ENCODE data around the gene ISLR. TPM values are rescaled to one million over a fixed set of nuclear protein-coding genes. Genes with fewer than 3 reads are reported as not detected.

ISLR gene
- total RNA-seq, 1 experiment from 2014 or later = 0.11 TPM

GRCh38 chr15:74179101-74179841 is 5.8 kb downstream of the ISLR start:
- Histone ChIP-seq H3K23ac (ENCODE audit: insufficient read length, low read depth, low read length) (no peak overlapping the region), H4K91ac (ENCODE audit: insufficient read length, low read depth, low read length) (no peak overlapping the region), H4K8ac (replicated peaks; ENCODE audit: insufficient read length, low read depth, low read length) (no peak overlapping the region), H4K5ac (ENCODE audit: insufficient read length, low read depth, low read length) (no peak overlapping the region), H3K9me3 (ENCODE audit: control insufficient read depth, low read depth, low read length) (no peaks in the 10 kb centered on the region), H3K14ac (ENCODE audit: insufficient read depth, low read length) (no peak overlapping the region), H3K56ac (ENCODE audit: insufficient read length, low read depth, low read length) (no peak overlapping the region), H2BK20ac (ENCODE audit: low read depth, low read length, poor library complexity, severe bottlenecking) (no peak overlapping the region), H4K20me1 (ENCODE audit: control insufficient read depth, insufficient read depth, insufficient read length) (no peaks in the 10 kb centered on the region), H2BK120ac (ENCODE audit: low read depth, low read length, poor library complexity, severe bottlenecking) (no peak overlapping the region), H2BK12ac (ENCODE audit: insufficient read length, low read depth, low read length) (no peak overlapping the region), H3K9ac (ENCODE audit: extremely low read depth, insufficient read length, low read length) (no peak overlapping the region), H2AFZ (ENCODE audit: low read length) (no peak overlapping the region), H3K4me1 (ENCODE audit: insufficient read depth, low read length) (no peaks in the 10 kb centered on the region), H3K4me2 (ENCODE audit: insufficient read depth, insufficient read length, low read length) (no peak overlapping the region), H3K23me2 (ENCODE audit: insufficient read length, low read depth, low read length, poor library complexity, severe bottlenecking) (no peaks in the 10 kb centered on the region), H2BK5ac (ENCODE audit: insufficient read length, low read length) (no peak overlapping the region), H3T11ph (ENCODE audit: low read length) (no peak overlapping the region), H2AK5ac (ENCODE audit: insufficient read length, low read length) (no peak overlapping the region), H3K27ac (ENCODE audit: insufficient read length, low read depth, low read length) (no peak overlapping the region), H2BK15ac (ENCODE audit: low read depth, low read length) (no peak overlapping the region), H3K79me1 (ENCODE audit: insufficient read depth, low read depth, low read length, poor library complexity, severe bottlenecking) (no peaks in the 10 kb centered on the region), H3K18ac (ENCODE audit: insufficient read length, low read depth, low read length) (no peak overlapping the region), H3K79me2 (ENCODE audit: insufficient read depth, low read length) (no peaks in the 10 kb centered on the region), H3K27me3 (ENCODE audit: insufficient read depth, low read length) (no peaks in the 10 kb centered on the region), H3K4ac (ENCODE audit: low read depth, low read length) (no peak overlapping the region)
- no peak overlapping the region for H3K4me3 Mint-ChIP-seq
- no CpG with 5 or more reads among the region's 13 CpGs for WGBS (ENCODE audit: extremely low coverage, insufficient read length, low lambda C conversion rate)
- no peak for TF ChIP-seq CTCF (conservative IDR thresholded peaks at IDR 0.05)
- peaks cover 15 to 33% of the 10 kb centered on the region in 2 experiments for H3K4me1 Mint-ChIP-seq
- H3K27ac Mint-ChIP-seq = no peak overlapping the region; a peak in 1 of 7 replicates
- H3K9me3 Mint-ChIP-seq = no peaks in the 10 kb centered on the region
- DNase-seq = no peak
- H3K27me3 Mint-ChIP-seq (ENCODE audit: low read depth) = peaks cover 28% of the 10 kb centered on the region
- H3K36me3 Mint-ChIP-seq (ENCODE audit: insufficient read depth in 1 of 3, low read depth in 3 of 3) = peaks cover 0 to 4% (median 0%) of the 10 kb centered on the region in 3 experiments; a peak in 2 of 7 replicates

Measured in H9 (cell line).